H1 (cell line): ENCODE data around the gene KIF4A. TPM values are rescaled to one million over a fixed set of nuclear protein-coding genes. Genes with fewer than 3 reads are reported as not detected.

ENCODE experiments used
- CTCF ChIA-PET: fragments of 300-600 bp; sonication (Branson Sonifier 250); formaldehyde crosslinking; loops from one replicate; lab custom pipeline; 2021; ENCODE audit not compliant: partially characterized antibody; lab: Charles Lee
- POLR2A ChIA-PET: fragments of 300-600 bp; sonication (Branson Sonifier 250); formaldehyde crosslinking; loops from one replicate; lab custom pipeline; 2021; ENCODE audit warnings: inconsistent platforms; ENCODE audit not compliant: partially characterized antibody; lab: Charles Lee
- DNase-seq, 2 experiments: peaks; one replicate each; pipeline versions ENCODE4 v3.0.0 to v3.0.0-alpha.2; 2010 to 2022; ENCODE audit warnings: low spot score in 2 of 2, low read depth in 1 of 2, mixed read lengths in 1 of 2
- FAIRE-seq: peaks from 2 replicates; lab custom pipeline; 2011; peaks lifted over from hg19 to GRCh38; lab: Jason Lieb, UNC
- H2AFZ ChIP-seq: 2 replicates; pipeline ENCODE4 v1.8.1; 2012; ENCODE audit warnings: low read length, inconsistent platforms
- H2AK5ac ChIP-seq: 2 replicates; pipeline ENCODE4 v1.6.1; 2013; ENCODE audit warnings: low read depth, low read length
- H2BK120ac ChIP-seq: replicated peaks from 2 replicates; pipeline ENCODE3; 2013; ENCODE audit warnings: low read depth, low read length, inconsistent platforms
- H2BK12ac ChIP-seq: 2 replicates; pipeline ENCODE4 v1.6.1; 2013; ENCODE audit warnings: low read depth, low read length
- H2BK15ac ChIP-seq: 2 replicates; pipeline ENCODE4 v1.6.1; 2013; ENCODE audit warnings: low read length
- H2BK20ac ChIP-seq: 2 replicates; pipeline ENCODE4 v1.6.1; 2013; ENCODE audit warnings: low read length
- H2BK5ac ChIP-seq: 2 replicates; pipeline ENCODE4 v1.6.1; 2013; ENCODE audit warnings: low read depth, low read length
- H3K14ac ChIP-seq: 2 replicates; pipeline ENCODE4 v1.6.1; 2013; ENCODE audit warnings: inconsistent platforms; ENCODE audit not compliant: insufficient read length
- H3K18ac ChIP-seq: 2 replicates; pipeline ENCODE4 v1.6.1; 2013; ENCODE audit warnings: low read length; ENCODE audit errors: extremely low read depth
- H3K23ac ChIP-seq: 2 replicates; pipeline ENCODE4 v1.6.1; 2013; ENCODE audit warnings: inconsistent platforms; ENCODE audit not compliant: insufficient read length
- H3K23me2 ChIP-seq: 2 replicates; pipeline ENCODE4 v1.6.1; 2013; ENCODE audit warnings: low read depth, low read length
- H3K27ac ChIP-seq: 2 replicates; pipeline ENCODE4 v1.6.1; 2011; ENCODE audit warnings: low read depth, low read length, inconsistent platforms
- H3K27me3 ChIP-seq, 4 experiments: replicated peaks in 1 of 4; 1 replicate in 1 of 4; 2 replicates in 3 of 4; pipeline versions ENCODE4 v1.6.1 to v1.8.1; 2011 to 2013; ENCODE audit warnings: low read length in 3 of 4, mild to moderate bottlenecking in 3 of 4, inconsistent platforms in 2 of 4, mixed read lengths in 2 of 4, moderate library complexity in 1 of 4; ENCODE audit not compliant: control insufficient read depth in 3 of 4, insufficient read depth in 3 of 4; ENCODE audit errors: extremely low read depth in 1 of 4
- H3K36me3 ChIP-seq, 4 experiments: 2 replicates each; pipeline versions ENCODE4 v1.6.1 to v1.8.1; 2011 to 2013; ENCODE audit warnings: mild to moderate bottlenecking in 4 of 4, low read length in 3 of 4, moderate library complexity in 2 of 4, control low read depth in 1 of 4, inconsistent platforms in 1 of 4; ENCODE audit not compliant: insufficient read depth in 4 of 4, control insufficient read depth in 2 of 4
- H3K4ac ChIP-seq: replicated peaks from 2 replicates; pipeline ENCODE3; 2013; ENCODE audit warnings: low read length, low read depth, mixed read lengths, inconsistent platforms; ENCODE audit not compliant: insufficient read length
- H3K4me1 ChIP-seq, 4 experiments: replicated peaks in 1 of 4; 1 replicate in 1 of 4; 2 replicates in 3 of 4; pipeline versions ENCODE4 v1.6.1 to v1.8.1; 2011 to 2013; ENCODE audit warnings: low read length in 3 of 4, inconsistent platforms in 2 of 4, mixed read lengths in 1 of 4; ENCODE audit not compliant: insufficient read depth in 4 of 4, control insufficient read depth in 3 of 4
- H3K4me2 ChIP-seq, 2 experiments: 2 replicates each; pipeline versions ENCODE4 v1.6.1 to v1.8.1; 2011 to 2013; ENCODE audit warnings: low read depth in 2 of 2, low read length in 2 of 2, control low read depth in 1 of 2, inconsistent platforms in 1 of 2, mild to moderate bottlenecking in 1 of 2; ENCODE audit not compliant: insufficient read depth in 1 of 2
- H3K4me3 ChIP-seq, 4 experiments: fragments of 200-600, 300-600 bp in 1 of 4; sonication (generic), shearing (Covaris generic), sonication (Bioruptor Twin) in 1 of 4; 2 replicates each; pipeline versions ENCODE4 v1.5.1 to v1.8.1; 2011 to 2016; ENCODE audit warnings: low read length in 4 of 4, low read depth in 3 of 4, control low read depth in 2 of 4, inconsistent platforms in 2 of 4, mild to moderate bottlenecking in 2 of 4, mixed read lengths in 1 of 4, moderate library complexity in 1 of 4; ENCODE audit not compliant: insufficient read depth in 2 of 4; ENCODE audit errors: extremely low read depth in 1 of 4
- H3K56ac ChIP-seq: replicated peaks from 2 replicates; pipeline ENCODE3; 2013; ENCODE audit warnings: low read depth, mild to moderate bottlenecking, mixed read lengths, low read length, inconsistent platforms; ENCODE audit not compliant: insufficient read length
- H3K79me1 ChIP-seq: 2 replicates; pipeline ENCODE4 v1.6.1; 2013; ENCODE audit warnings: low read depth, low read length, control low read depth
- H3K79me2 ChIP-seq, 2 experiments: 2 replicates each; pipeline versions ENCODE4 v1.6.1 to v1.8.1; 2012 to 2013; ENCODE audit warnings: low read length in 2 of 2, mild to moderate bottlenecking in 2 of 2, inconsistent platforms in 1 of 2; ENCODE audit not compliant: insufficient read depth in 2 of 2, control insufficient read depth in 1 of 2
- H3K9ac ChIP-seq, 4 experiments: replicated peaks in 1 of 4; 1 replicate in 1 of 4; 2 replicates in 3 of 4; pipeline versions ENCODE4 v1.6.1 to v1.8.1; 2011 to 2013; ENCODE audit warnings: low read depth in 3 of 4, low read length in 3 of 4, control low read depth in 2 of 4, mild to moderate bottlenecking in 2 of 4, moderate library complexity in 2 of 4, inconsistent platforms in 1 of 4; ENCODE audit errors: extremely low read depth in 1 of 4
- H3K9me3 ChIP-seq, 2 experiments: 2 replicates each; pipeline versions ENCODE4 v1.6.1 to v1.8.1; 2012 to 2013; ENCODE audit warnings: mild to moderate bottlenecking in 2 of 2, moderate library complexity in 2 of 2, control low read depth in 1 of 2, inconsistent platforms in 1 of 2, low read depth in 1 of 2, low read length in 1 of 2, mixed read lengths in 1 of 2; ENCODE audit not compliant: insufficient read depth in 2 of 2
- H4K20me1 ChIP-seq, 2 experiments: replicated peaks in 1 of 2; 2 replicates each; pipeline versions ENCODE3 to v1.8.1; 2011 to 2013; ENCODE audit warnings: inconsistent platforms in 2 of 2, low read length in 2 of 2, mild to moderate bottlenecking in 1 of 2; ENCODE audit not compliant: insufficient read depth in 2 of 2, control insufficient read depth in 1 of 2
- H4K5ac ChIP-seq: 2 replicates; pipeline ENCODE4 v1.6.1; 2013; ENCODE audit warnings: low read length, low read depth, mixed read lengths, inconsistent platforms; ENCODE audit not compliant: insufficient read length
- H4K8ac ChIP-seq: 2 replicates; pipeline ENCODE4 v1.8.0; 2013; ENCODE audit warnings: mild to moderate bottlenecking, moderate library complexity, low read length, inconsistent platforms; ENCODE audit not compliant: insufficient read depth; ENCODE audit errors: extremely low read depth
- H4K91ac ChIP-seq: replicated peaks from 2 replicates; pipeline ENCODE3; 2013; ENCODE audit warnings: low read length, mixed read lengths, inconsistent platforms; ENCODE audit not compliant: insufficient read length
- CEBPB ChIP-seq: IDR thresholded peaks from 2 replicates; pipeline ENCODE4 v1.6.1; 2012; ENCODE audit warnings: low read depth, low read length
- HDAC6 ChIP-seq: IDR thresholded peaks from one replicate; pipeline ENCODE4 v1.7.1; 2012; ENCODE audit warnings: low read depth, mild to moderate bottlenecking, inconsistent platforms, low read length, moderate library complexity
- KDM1A ChIP-seq: fragments of 200-600, 300-600 bp; sonication (generic); IDR thresholded peaks from 2 replicates; pipeline ENCODE4 v1.7.1; 2016; ENCODE audit warnings: mild to moderate bottlenecking, low read length, borderline replicate concordance
- MAFK ChIP-seq: IDR thresholded peaks from 2 replicates; pipeline ENCODE4 v1.6.1; 2012; ENCODE audit warnings: low read depth, mild to moderate bottlenecking, improper control_type of control experiment, low read length
- MAX ChIP-seq: IDR thresholded peaks from 2 replicates; pipeline ENCODE4 v1.6.1; 2012; ENCODE audit warnings: inconsistent platforms
- PHF8 ChIP-seq: fragments of 200-600 bp; sonication (generic); conservative IDR thresholded peaks from 2 replicates; pipeline ENCODE4 v1.7.1; 2012; ENCODE audit warnings: low read depth, mild to moderate bottlenecking, inconsistent platforms, low read length, moderate library complexity
- RNF2 ChIP-seq: fragments of 200-900, 300-1000 bp; sonication (generic); IDR thresholded peaks from 2 replicates; pipeline ENCODE4 v1.7.1; 2016; ENCODE audit warnings: borderline replicate concordance, low read depth, mild to moderate bottlenecking, antibody characterized with exemption, low read length; ENCODE audit not compliant: poor library complexity, severe bottlenecking; ENCODE audit errors: missing control alignments
- RXRA ChIP-seq: IDR thresholded peaks from 2 replicates; pipeline ENCODE4 v1.6.1; 2011; ENCODE audit warnings: low read depth, mild to moderate bottlenecking, low read length, moderate library complexity; ENCODE audit not compliant: insufficient read depth
- SP4 ChIP-seq: IDR thresholded peaks from 2 replicates; pipeline ENCODE4 v1.6.1; 2012; ENCODE audit warnings: low read length, inconsistent platforms
- SUZ12 ChIP-seq: fragments of 200-600 bp; sonication (generic); IDR thresholded peaks from 2 replicates; pipeline ENCODE4 v1.6.1; 2012; ENCODE audit warnings: mild to moderate bottlenecking, inconsistent platforms, low read length, moderate library complexity, mixed read lengths
- TAF7 ChIP-seq: optimal IDR thresholded peaks from 2 replicates; pipeline ENCODE3; 2011; ENCODE audit warnings: low read depth, mild to moderate bottlenecking, inconsistent platforms, low read length, moderate library complexity, borderline replicate concordance
- YY1 ChIP-seq: IDR thresholded peaks from 2 replicates; pipeline ENCODE4 v1.6.1; 2011; ENCODE audit warnings: low read depth, mild to moderate bottlenecking, low read length
- WGBS, 2 experiments: shearing (Covaris generic) in 1 of 2; methylation state at CpG; one replicate each; pipeline versions ENCODE4 v1.1.6 to v1.1.7; 2013 to 2015; ENCODE audit warnings: low lambda C conversion rate in 2 of 2, mixed read lengths in 2 of 2, inconsistent platforms in 1 of 2, low coverage in 1 of 2, missing lambda C conversion rate in 1 of 2; ENCODE audit not compliant: insufficient replicate concordance in 2 of 2, insufficient coverage in 1 of 2, insufficient read length in 1 of 2; ENCODE audit errors: extremely low coverage in 1 of 2, missing lambda C conversion rate in 1 of 2; 5-methylcytosine and 5-hydroxymethylcytosine counted together
- polyA plus RNA-seq, 7 experiments: library from polyadenylated mRNA; depleted of rRNA in 3 of 7; stranded (reverse) in 5 of 7; unstranded in 2 of 7; fragments of >200 nt in 5 of 7; fragments of 200-250 nt in 2 of 7; gene quantifications; 1 replicate in 5 of 7; 2 replicates in 1 of 7; 4 replicates in 1 of 7; pipeline versions ENCODE4 v1.2.1 to v1.2.3, GENCODE V29; 2011 to 2013; ENCODE audit warnings: missing spikeins in 2 of 7, mixed read lengths in 2 of 7
- total RNA-seq: library from RNA; stranded (reverse); fragmentation: NEBNext Ultra II Directional; extraction: Animal tissue kit (Norgen Biotek cat#: 25700); gene quantifications from 2 replicates; pipeline ENCODE4 v1.2.1, GENCODE V29; 2021

KIF4A gene
- total and polyA plus RNA-seq, 2 of the 8 experiments (the other 6 are each of a cell fraction or from before 2014, with no cell fraction given), result 10.9 to 35.7 TPM

- no peak overlapping the region for H2AFZ ChIP-seq
- H3K9me3 ChIP-seq, result no peaks in the 10 kb centered on the region
- H3K36me3 ChIP-seq, result peaks cover 4 to 14% (median 8%) of the 10 kb centered on the region in 4 experiments
- no peak overlapping the region for H2AK5ac ChIP-seq
- no peak overlapping the region for H3K23ac ChIP-seq
- no peaks in the 10 kb centered on the region for H3K27me3 ChIP-seq
- H3K79me1 ChIP-seq, result no peaks in the 10 kb centered on the region
- 26% methylated on average over 17 of the region's 17 CpGs; no CpG with 5 or more reads in 1 of the 2 experiments for WGBS, 2 experiments
- no peak overlapping the region for H3K4ac ChIP-seq
- no peak overlapping the region for H3K14ac ChIP-seq
- POLR2A ChIA-PET, result interaction anchor here (1.0 to 5.3 kb wide), 6 partner anchors 10 to 495 kb away, joined by 3 to 52 read pairs (median 8); partner anchors contain the start of genes DLG3, GDPD2 and SLC7A3
- no peak overlapping the region for H2BK12ac ChIP-seq
- H2BK20ac ChIP-seq, result no peak overlapping the region
- no peaks in the 10 kb centered on the region; the same call in 1 of the 2 replicates for H3K23me2 ChIP-seq
- H3K9ac ChIP-seq, result peak overlapping the region in 2 of 4 experiments; percentile 42 to 60; a peak in 5 of 7 replicates
- H3K4me1 ChIP-seq, result peaks cover 0 to 6% (median 1%) of the 10 kb centered on the region in 4 experiments; a peak in 4 of 7 replicates
- H4K5ac ChIP-seq, result no peak overlapping the region
- no peak overlapping the region for H3K56ac ChIP-seq
- H3K4me2 ChIP-seq, result peak overlapping the region; percentile 15 to 82
- CTCF ChIA-PET, result interaction anchor here (0.6 to 4.2 kb wide), 8 partner anchors 9 to 283 kb away, joined by 3 to 43 read pairs (median 7); partner anchors contain the start of genes DLG3 and GDPD2
- peak overlapping the region; percentile 44 to 88 (median 68) for H3K4me3 ChIP-seq
- no peaks in the 10 kb centered on the region for H4K20me1 ChIP-seq
- FAIRE-seq (no peak), DNase-seq (no peak)
- H3K27ac ChIP-seq, result no peak overlapping the region
- H3K79me2 ChIP-seq, result no peaks in the 10 kb centered on the region
- H2BK15ac ChIP-seq, result no peak overlapping the region
- no peak overlapping the region for H2BK5ac ChIP-seq
- no peak overlapping the region for H2BK120ac ChIP-seq
- H3K18ac ChIP-seq, result no peak overlapping the region
- H4K8ac ChIP-seq, result no peak overlapping the region; the same call in 1 of the 2 replicates
- H4K91ac ChIP-seq, result no peak overlapping the region
- no peak for TF ChIP-seq TAF7
- TF ChIP-seq SP4, result no peak
- TF ChIP-seq RNF2, result no peak
- no peak for TF ChIP-seq SUZ12
- TF ChIP-seq KDM1A, result no peak
- no peak for TF ChIP-seq MAX
- TF ChIP-seq YY1, result no peak
- TF ChIP-seq MAFK, result no peak
- TF ChIP-seq PHF8, result no peak
- TF ChIP-seq HDAC6, result no peak
- TF ChIP-seq RXRA, result no peak
- no peak for TF ChIP-seq CEBPB
Measured at GRCh38 chrX:70434914-70435586, 145.1 kb downstream of the KIF4A start.
